ENCODE data around the gene KCNE3.
A peak's percentile ranks its signal among the peaks of the same experiment; 100 is the strongest.

KCNE3 gene

GRCh38 chr11:74493791-74494630 lies 26.7 kb upstream of the KCNE3 start:
- DNase-seq (ENCODE audit: extremely low read depth, low read depth), result no peak
- no peak for TF ChIP-seq CTCF (IDR thresholded peaks at IDR 0.05; ENCODE audit: low read depth, low read length)

GRCh38 chr11:74492974-74493790 lies 25.8 kb upstream of the KCNE3 start, which contains the start of gene LIPT2:
LIPT2 (minus strand) TSS chr11:74493724; CDS start chr11:74493703, 21 bp downstream.
- TF ChIP-seq CTCF (IDR thresholded peaks at IDR 0.05; ENCODE audit: low read depth, low read length), result no peak
- DNase-seq (ENCODE audit: extremely low read depth, low read depth), result peak; percentile 86

GRCh38 chr11:74492084-74492483 lies 24.7 kb upstream of the KCNE3 start:
- no peak for DNase-seq (ENCODE audit: extremely low read depth, low read depth)
- TF ChIP-seq CTCF (IDR thresholded peaks at IDR 0.05; ENCODE audit: low read depth, low read length), result no peak

DNA sequence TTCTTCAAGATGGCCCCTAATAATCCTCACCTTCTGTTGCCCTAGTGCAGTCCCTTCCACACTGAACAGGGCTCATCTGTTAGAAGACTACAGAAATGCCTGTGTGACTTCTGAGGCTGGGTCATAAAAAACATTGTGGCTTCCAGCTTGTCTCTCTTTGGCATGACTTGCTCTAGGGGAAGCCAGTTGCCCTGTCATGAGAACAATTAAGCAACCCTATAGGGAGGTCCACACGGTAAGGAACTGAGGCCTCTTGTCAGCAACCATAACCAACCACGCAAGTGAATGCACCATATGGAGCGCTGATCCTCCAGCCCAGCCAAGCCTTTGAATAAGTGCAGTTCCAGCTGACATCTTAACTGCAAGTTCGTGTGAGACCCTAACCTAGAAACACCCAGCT lies 23.6 kb upstream of the KCNE3 start:
- no peak for DNase-seq (ENCODE audit: extremely low read depth, low read depth)
- no peak for TF ChIP-seq CTCF (IDR thresholded peaks at IDR 0.05; ENCODE audit: low read depth, low read length)

DNA sequence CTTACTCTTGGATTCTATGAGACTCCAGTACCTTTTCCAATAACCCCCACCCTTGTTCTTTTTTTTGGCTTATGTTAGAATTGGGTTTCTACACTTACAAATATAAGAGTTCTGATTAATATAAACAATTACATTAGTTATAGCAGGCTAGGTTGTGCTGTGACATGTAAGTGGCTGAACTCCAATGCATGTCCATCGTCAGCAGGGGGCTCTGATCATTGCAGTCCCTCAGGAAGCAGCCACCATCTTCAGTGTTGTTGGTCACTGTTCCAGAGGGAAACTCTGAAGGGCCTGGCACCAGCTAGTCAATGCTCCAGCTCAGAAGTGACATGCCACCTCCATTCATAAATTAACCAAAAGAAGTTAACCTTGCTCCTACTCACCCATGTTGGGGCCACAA lies 20.5 kb upstream of the KCNE3 start:
- DNase-seq (ENCODE audit: extremely low read depth, low read depth), result no peak
- no peak; the same call in 1 of the 2 replicates for TF ChIP-seq CTCF (IDR thresholded peaks at IDR 0.05; ENCODE audit: low read depth, low read length)

- no peak for TF ChIP-seq CTCF (IDR thresholded peaks at IDR 0.05; ENCODE audit: low read depth, low read length)
- no peak for DNase-seq (ENCODE audit: extremely low read depth, low read depth)
These were observed 18.5 kb upstream of the KCNE3 start for GRCh38 chr11:74485868-74486267.

All from AG09319 (cell line).